Activated CD8-positive, alpha-beta memory T cell treated with anti-CD3 and anti-CD28 coated beads, Interleukin-2, amount 50 U/mL, for 1 hour (primary cell): ENCODE measurements around the gene ZNF609.
"Not testable (repeated sequence)": the region's sequence is repeated elsewhere in the genome, so short reads cannot be mapped to it uniquely, and the experiment has no call there.

ENCODE experiments used
- DNase-seq: peaks from one replicate; pipeline ENCODE4 v3.0.0-alpha.2; 2020; ENCODE audit errors: extremely low read depth

ZNF609 gene

DNA sequence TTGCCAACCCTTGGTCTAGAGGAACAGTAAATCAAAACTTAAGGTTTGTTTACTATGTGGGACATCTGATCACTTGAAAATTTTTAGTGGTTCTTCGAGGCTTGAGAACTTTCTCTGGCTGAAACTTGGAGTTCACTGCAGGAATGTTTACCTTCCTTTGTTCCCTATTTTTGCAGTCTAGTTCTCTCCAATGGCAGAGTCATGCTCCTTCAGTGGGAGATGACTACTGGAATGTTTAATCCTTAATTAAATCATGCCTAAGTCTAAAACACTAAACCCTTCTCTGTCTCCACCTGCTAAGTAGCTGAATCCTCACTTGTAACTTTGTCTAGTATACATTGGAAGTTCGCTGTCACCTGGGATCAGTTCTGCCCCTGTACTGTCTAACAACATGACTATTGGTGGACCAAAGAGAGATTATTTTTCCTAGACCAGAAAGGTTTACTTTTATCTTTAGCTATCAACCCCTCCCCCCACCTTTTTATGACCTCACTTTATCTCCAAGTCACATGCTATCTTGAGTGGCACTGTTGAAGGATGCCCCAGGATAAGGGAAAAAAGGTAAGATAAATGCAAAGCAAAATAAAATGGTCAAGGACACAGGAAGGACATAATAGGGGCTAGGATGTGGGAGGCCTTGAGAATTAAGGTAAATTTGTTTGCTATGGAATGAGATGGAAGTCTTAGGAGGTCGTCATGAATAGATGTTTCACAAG, 1.2 kb upstream of the ZNF609 start:
- DNase-seq = no peak

- no peak for DNase-seq
Observed at GRCh38 chr15:64460724-64461720, 644 bp downstream of the ZNF609 start.

DNA sequence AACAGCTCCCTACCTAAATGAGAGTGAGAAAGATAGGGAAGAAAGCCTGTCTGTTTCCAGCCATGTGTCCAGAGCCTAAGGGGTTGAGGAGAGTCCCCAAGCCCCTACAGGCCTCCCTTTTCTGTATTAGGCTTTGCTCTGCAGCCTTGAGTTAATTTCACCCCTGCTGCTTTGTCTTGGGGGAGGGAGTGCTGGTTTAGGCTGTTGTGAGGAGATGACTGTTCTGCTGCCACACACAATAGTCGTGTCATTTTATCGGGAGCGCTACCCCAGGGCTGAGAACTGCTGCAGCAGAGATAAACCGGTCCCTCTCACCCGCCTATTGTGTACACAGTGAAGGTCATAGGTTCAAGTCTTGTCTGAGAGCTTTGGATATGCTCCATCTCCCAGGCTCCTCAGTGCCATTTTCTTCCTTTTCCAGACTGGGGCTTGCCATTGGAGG, 1.4 kb downstream of the ZNF609 start:
- DNase-seq = no peak

DNA sequence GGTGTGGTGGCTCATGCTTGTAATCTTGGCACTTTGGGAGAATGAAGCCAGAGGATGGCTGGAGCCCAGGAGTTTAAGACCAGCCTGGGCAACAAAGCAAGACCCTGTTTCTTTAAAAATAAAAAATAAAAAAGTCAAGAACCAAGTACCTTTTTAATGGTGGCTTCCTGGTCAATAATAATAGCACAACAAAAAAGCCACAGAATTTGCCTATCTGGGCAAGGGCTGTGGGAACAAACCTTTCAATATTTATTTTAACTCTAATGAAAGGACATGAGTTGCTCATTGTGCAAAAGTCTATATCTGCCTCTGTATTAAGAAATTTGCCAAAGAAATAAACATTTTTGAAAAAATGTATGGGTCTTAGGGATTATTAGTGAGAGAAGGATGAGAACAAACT, 2.1 kb downstream of the ZNF609 start:
- DNase-seq = no peak

GRCh38 chr15:64464276-64465005, 4.1 kb downstream of the ZNF609 start:
- DNase-seq = no peak

- DNase-seq = no peak
Observed at GRCh38 chr15:64466408-64467141, 6.2 kb downstream of the ZNF609 start.

GRCh38 chr15:64472161-64472560, 11.8 kb downstream of the ZNF609 start:
- no peak for DNase-seq

GRCh38 chr15:64474846-64475245, 14.5 kb downstream of the ZNF609 start:
- no peak for DNase-seq

DNA sequence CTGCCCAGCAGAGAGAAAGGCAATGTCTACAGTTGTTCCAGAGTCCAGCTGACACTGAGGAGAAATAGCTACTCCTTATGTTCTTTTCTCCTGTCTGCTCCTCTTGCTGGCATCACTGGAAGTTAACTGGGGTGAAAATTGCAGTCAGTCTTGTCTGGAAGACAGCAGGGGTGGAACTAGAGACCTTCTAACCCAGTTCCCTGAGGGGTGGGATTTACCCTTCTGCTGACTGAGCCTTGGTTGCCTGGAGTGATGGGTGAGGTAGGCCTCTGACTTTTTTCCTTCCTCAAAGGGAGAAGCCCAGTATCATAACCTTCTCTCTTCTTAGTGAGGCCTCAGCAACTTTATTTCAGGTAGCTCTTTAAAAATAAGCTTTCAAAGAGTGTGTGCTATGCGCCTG, 16.2 kb downstream of the ZNF609 start:
- no peak for DNase-seq

GRCh38 chr15:64478863-64479262, 18.5 kb downstream of the ZNF609 start:
- no peak for DNase-seq

- no peak for DNase-seq
Observed at GRCh38 chr15:64480891-64481290, 20.5 kb downstream of the ZNF609 start.

GRCh38 chr15:64483749-64484148, 23.4 kb downstream of the ZNF609 start:
- no peak for DNase-seq

DNA sequence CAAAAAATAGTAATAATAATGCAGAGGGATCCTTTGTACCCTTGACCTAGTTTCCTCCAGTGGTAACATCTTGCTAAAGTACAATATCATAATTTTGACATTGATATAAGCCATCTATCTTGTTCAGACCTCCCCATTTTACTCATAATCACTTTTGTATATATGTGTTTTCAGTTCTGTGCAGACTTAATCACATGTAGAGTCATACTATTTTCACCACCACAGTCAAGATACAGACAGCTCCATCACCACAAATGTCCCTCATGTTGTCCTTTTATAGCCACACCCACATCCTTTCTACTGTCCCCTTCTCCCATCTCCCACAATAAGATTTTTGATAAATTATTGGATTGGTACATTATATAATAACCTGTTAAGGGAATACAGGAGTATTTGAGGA, 25.4 kb downstream of the ZNF609 start:
- DNase-seq = no peak

GRCh38 chr15:64490598-64491259, 30.4 kb downstream of the ZNF609 start:
- DNase-seq = no peak

GRCh38 chr15:64493641-64494040, 33.3 kb downstream of the ZNF609 start:
- no peak for DNase-seq

DNA sequence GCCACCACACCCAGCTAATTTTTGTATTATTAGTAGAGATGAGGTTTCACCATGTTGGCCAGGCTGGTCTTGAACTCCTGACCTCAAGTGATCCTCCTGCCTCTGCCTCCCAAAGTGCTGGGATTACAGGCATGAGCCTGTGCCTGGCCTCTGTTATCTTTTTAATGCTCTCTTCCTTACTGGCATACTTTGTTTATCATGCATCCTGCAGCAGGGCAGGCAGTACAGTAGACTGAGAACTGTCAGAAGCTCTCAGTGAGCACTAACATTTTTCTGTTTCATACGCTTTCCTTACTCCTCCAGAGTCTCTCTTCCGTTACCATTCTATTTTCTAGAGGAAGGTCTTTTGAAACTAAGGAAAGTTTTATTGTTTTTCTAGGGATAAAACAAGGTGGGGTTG, 35.6 kb downstream of the ZNF609 start:
- DNase-seq = not testable (repeated sequence)

- DNase-seq = no peak
Observed at GRCh38 chr15:64500695-64501395, 40.5 kb downstream of the ZNF609 start.

DNA sequence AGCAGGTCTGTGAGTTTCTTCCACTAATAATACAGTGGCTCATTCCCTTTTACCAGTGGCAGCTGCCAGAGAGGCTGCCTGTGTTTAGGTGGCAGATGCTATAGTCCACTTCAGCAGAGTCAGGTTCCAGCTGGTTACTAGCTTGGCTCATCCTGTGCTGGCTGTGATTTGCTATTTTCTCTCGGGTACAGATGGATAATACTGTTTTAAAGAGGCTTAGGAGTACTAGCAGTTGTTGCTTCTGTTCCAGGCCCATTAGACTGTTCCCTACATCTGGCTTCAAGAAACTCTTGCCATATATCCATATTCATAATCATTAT, 41.0 kb downstream of the ZNF609 start:
- DNase-seq = no peak

GRCh38 chr15:64502151-64502550, 41.8 kb downstream of the ZNF609 start:
- no peak for DNase-seq

DNA sequence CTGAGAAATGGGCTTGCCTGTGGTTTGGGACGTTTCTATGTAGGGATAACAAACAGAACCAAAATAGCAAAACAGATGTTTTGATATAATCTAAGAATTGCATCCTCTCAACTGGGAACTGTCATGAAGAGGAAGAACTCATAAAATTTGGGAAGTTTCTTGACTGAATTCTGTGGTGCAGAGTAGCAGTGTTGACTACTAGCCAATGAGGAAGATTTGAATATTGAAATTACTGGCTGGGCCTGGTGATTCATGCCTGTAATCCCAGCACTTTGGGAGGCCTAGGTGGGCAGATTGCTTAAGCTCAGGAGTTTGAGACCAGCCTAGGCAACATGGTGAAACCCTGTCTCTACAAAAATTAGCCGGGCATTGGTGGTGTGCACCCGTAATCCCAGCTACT, 42.2 kb downstream of the ZNF609 start:
- DNase-seq = no peak
